GM12873 (cell line): ENCODE measurements around the gene TLDC2.

ENCODE experiments used
- TF ChIP-seq, protein P1 (sequence below): IDR thresholded peaks from 2 replicates; pipeline ENCODE4 v1.5.1; 2012; ENCODE audit warnings: low read depth, mild to moderate bottlenecking, moderate library complexity, low read length, control low read depth; ENCODE audit not compliant: insufficient read depth; ENCODE audit errors: missing control alignments

Gene TLDC2

DNA sequence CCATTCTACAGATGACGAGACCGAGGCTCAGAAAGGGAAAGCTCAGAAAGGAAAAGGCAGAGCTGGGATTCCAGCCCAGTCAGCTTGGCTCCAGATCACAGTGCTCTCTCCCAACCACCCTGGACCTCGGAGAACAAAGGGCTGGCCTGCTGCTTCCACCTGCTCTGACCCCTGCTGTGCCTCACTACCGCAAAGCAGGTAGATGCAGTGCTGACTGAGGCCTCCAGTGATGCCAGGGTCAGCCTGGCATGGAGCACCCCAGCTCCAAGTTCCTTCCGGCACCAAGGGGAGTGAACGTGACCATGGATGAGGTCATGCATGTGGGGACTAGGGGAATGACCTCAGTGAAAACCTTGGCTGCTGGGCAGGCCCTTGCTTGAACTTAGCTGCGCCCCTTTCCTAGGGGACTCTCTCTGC lies 20.7 kb upstream of the TLDC2 start:
- TF ChIP-seq, protein P1, sequence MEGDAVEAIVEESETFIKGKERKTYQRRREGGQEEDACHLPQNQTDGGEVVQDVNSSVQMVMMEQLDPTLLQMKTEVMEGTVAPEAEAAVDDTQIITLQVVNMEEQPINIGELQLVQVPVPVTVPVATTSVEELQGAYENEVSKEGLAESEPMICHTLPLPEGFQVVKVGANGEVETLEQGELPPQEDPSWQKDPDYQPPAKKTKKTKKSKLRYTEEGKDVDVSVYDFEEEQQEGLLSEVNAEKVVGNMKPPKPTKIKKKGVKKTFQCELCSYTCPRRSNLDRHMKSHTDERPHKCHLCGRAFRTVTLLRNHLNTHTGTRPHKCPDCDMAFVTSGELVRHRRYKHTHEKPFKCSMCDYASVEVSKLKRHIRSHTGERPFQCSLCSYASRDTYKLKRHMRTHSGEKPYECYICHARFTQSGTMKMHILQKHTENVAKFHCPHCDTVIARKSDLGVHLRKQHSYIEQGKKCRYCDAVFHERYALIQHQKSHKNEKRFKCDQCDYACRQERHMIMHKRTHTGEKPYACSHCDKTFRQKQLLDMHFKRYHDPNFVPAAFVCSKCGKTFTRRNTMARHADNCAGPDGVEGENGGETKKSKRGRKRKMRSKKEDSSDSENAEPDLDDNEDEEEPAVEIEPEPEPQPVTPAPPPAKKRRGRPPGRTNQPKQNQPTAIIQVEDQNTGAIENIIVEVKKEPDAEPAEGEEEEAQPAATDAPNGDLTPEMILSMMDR: no peak

GRCh38 chr20:36856195-36856594 lies 19.7 kb upstream of the TLDC2 start:
- TF ChIP-seq, protein P1: no peak

GRCh38 chr20:36856691-36857635 lies 19.0 kb upstream of the TLDC2 start:
- TF ChIP-seq, protein P1: no peak

- TF ChIP-seq, protein P1: no peak
Measured at GRCh38 chr20:36859282-36859555, 16.7 kb upstream of the TLDC2 start.

DNA sequence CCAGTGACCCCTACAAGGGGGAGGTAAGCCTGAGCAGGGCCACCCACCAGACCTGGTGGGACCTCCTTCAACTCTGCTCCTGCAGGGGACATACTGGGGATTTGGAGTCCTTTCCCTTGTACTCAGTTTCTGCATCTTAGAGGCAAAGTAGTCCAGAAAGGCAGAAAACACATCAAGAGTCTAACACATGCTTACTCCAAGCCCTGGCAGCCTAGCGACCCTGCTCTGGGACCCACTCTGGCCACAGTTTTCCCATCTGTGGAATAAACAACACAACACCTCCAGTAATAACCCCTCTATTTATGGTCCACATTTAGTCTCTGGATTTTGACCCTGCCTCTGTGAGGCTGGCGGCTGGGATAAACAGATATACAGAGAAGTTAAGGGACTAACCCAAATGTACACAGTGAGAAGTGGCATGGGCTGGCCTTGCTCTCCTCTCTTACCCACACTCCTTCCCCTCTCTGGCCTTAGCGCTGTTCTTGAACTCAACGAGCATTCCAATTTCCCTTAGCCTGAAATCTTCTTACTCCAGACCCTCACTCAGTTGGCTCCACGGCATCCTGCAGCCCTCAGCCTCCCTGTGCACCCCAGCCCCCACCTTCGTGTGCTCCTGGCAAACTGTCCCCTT lies 16.1 kb upstream of the TLDC2 start:
- TF ChIP-seq, protein P1: no peak

GRCh38 chr20:36860339-36860738 lies 15.6 kb upstream of the TLDC2 start:
- TF ChIP-seq, protein P1: no peak

DNA sequence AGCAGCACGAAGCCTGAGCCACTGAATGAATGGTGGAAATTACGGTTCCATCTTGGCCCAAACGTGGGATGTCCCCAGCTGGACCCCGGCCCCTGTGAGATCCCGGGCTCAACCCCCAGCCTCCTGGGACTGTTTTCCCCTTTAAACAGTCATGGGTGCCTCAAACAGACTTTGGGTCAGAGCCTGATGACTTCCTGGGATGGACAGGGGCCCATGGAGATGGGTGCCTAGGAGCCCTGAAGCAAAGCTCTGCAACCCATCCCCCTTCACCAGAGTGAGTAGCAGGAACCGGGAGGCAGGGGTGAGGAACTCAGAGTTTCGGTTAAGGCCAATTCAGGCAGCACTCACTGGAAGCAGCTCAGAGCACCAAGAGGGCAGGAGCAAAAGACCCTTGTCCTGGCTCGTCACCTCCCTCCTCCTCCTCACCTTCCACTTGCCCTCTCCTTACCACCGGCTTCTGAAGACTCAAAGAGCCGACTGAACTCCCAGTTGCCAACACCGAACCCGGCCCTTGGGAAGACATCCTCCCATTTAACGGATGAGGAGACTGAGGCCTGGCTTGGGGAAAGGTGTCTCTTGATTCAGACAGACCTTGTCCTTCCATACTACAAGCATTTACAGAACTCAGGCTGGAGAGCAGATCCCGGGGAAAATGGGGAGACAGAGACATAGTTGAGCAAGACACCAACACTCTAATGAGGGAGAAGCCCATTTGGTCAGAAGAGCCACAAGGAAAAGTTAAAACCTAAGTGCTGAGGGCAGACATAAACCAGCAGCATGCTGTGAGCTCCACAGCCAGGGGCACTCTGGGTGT lies 14.9 kb upstream of the TLDC2 start:
- TF ChIP-seq, protein P1: no peak
